HG03469 (cell line): ENCODE results near the gene RPL10A.
"Not testable (repeated sequence)": the region's sequence is repeated elsewhere in the genome, so short reads cannot be mapped to it uniquely, and the experiment has no call there.

Experiments
- ATAC-seq: cut with Tn5 transposase; IDR thresholded peaks from one replicate; pipeline ENCODE4 v1.9.1; 2021; ENCODE audit warnings: mild to moderate bottlenecking, moderate library complexity, moderate number of reproducible peaks; ENCODE audit not compliant: unreplicated experiment

RPL10A gene

GRCh38 chr6:35506536-35506935 is 38.3 kb downstream of the RPL10A start:
- ATAC-seq, result no peak

DNA sequence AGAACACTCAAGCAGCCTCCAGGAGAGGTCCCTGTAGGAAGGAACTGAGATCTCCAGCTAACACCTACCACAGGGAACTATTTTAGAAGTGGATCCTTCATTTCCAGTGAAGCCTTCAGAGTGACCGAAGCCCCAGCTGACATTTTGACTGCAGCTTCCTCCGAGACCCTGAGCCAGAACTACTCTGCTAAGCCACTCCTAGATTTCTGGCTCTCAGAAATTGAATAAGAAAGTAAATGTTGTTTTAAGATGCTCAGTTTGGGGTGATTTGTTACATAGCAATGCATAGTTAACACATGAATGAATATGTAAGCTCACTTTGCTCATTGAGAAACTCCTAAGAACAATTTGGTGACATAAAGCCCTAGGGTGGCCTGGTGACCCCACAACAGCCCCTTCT is 39.0 kb downstream of the RPL10A start:
- ATAC-seq, result no peak

DNA sequence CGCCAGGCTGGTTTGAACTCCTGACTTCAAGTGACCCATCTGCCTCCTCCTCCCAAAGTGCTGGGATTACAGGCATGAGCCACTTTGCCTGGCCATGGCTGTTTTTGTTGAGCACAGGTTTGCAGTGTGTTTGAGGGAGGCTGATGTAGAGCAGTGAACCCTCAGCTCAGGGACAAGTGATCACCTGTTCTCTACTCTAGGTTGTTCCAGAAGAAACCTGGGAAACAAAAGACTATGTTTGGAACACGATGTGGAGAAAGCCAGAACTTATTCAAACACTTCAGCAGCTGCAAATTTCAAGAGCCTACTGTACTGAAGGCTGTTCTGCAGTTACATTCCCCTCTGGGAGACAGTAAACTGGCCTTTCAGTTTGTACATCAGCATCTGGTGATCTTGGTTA is 39.8 kb downstream of the RPL10A start:
- no peak for ATAC-seq

GRCh38 chr6:35508542-35508941 is 40.3 kb downstream of the RPL10A start:
- no peak for ATAC-seq

DNA sequence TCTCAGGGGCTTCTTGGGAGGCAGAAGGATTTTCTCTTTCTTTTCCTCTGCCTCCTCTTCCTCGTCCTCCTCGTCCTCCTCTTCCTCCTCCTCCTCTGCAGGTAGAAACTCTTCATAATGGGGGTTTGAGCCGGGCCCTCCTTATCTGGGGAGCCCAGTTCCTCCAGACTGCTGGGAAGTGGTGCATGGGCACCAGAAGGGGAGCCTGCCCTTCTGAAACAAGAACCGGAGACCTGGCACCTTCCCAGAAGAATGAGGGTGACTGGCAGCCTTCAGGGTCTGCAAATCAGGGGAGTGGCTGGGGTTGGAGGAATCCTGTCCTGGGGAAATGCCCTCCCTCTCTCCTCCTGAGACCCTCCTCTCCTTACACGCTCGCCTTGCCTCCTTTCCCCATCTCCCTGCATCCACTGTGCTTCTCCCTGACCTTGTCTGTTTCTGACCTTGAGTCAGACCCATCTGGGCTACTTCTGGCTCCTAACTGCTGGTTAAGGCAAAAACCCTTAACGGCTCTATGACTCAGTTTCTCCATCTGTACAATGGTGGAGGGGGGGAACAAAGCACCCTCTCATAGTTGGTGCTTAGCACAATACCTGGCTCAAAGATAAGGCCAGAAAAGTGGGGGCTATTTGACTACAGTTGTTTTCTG is 42.8 kb downstream of the RPL10A start:
- ATAC-seq, result no peak

DNA sequence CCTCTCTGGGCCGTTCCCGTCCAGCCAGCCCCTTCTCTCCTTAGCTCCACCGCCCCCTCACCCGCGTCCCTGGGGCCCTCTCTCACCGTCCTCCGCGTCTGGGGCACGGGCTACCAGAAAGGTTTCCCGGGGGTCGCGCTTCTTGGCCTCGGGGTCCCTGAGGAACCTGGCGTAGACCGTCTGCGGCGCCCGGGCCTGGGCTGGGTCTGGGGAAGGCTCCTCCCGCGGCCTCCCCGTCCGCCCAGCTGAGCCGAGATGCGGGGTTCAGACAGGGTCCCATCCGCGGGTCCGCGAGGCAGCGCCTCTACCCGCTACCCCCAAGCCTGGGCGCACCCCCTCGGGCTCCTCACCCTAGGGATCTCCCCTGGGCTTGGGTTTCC is 43.4 kb downstream of the RPL10A start:
- no peak for ATAC-seq

- ATAC-seq, result no peak
These were observed 43.8 kb downstream of the RPL10A start for GRCh38 chr6:35512006-35512405.

DNA sequence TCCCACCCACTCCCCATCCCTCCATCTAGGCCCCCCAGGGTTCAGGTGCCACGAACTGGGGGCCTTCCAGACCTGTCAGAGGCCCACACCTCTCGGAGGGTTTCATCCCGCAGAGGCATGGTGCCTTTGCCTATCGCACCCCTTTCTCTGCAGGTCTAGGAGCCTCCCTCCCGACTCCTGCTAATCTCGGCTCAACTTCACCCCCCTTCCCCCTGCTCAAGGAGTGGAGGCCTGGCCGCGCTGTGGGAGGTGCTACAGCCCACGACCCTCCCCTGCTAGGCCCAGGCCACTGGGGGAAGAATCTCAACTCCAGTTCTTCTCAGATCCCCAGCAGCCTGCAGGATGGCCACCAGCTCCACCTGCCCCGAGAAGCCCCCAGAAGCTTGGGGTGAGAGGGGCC is 44.5 kb downstream of the RPL10A start, which contains the start of gene TULP1:
Gene TULP1, minus strand, starts transcription at position 157 of the 400 bp plus-strand sequence. Its CDS starts 38 bp downstream, at position 119.
- no peak for ATAC-seq

GRCh38 chr6:35514587-35514986 is 46.4 kb downstream of the RPL10A start:
- ATAC-seq, result no peak

- ATAC-seq, result not testable (repeated sequence)
These were observed 47.7 kb downstream of the RPL10A start for GRCh38 chr6:35515939-35516338.

GRCh38 chr6:35516712-35517111 is 48.5 kb downstream of the RPL10A start:
- no peak for ATAC-seq

DNA sequence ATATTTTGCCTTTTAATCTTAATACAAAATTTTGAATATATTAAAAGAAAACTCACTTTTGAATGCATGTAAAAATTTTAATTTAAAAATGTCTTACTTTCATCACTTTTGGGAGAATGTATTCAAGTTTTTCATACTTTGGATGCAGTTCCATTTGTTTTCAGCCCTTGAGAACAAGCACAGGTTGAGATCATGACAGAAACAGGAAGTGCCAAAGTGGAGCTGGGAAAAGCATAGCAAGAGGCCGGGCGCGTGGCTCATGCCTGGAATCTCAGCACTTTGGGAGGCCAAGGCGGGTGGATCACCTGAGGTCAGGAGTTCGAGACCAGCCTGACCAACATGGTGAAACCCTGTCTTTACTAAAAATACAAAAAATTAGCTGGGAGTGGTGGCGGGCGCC is 49.8 kb downstream of the RPL10A start:
- not testable (repeated sequence) for ATAC-seq

GRCh38 chr6:35518566-35519312 is 50.5 kb downstream of the RPL10A start:
- no peak for ATAC-seq

DNA sequence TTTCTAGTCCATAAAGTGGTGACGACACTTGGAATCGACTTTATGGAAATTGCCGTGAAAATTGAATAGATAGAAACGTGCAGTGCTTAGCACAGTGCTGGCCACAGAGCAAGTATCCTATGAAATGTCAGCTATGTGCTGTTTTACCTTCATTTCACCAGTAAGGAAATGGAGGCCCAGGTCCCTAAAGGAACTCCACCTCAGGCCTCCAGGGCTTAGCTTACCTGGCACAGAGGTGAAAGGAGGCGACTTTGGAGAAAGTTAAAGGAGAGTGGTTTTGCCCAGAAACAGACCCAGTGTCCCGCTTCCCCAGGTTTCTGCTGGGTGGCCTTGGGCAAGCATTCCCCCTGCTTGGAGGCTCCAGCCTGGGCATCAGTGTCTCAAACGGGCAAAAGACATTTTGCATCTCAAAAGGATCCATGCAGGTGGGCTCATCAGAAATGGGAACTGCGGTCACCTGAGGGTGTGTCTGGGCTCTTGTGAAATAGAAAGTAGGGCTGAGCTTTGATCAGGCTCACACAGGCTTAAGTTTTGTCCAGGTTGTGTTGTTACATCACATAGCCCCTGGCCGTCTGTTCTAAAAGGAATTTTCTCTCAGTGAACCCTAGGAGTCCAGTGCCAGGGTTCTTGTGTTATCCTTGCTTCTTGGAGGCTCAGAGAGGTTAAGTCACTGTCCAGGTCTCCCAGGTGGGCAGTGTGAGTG is 51.3 kb downstream of the RPL10A start:
- no peak for ATAC-seq
